ENCODE results near the gene ESPN.

GRCh38 chr1:6464915-6465314 lies 40.3 kb downstream of the ESPN start:
- no peak for TF ChIP-seq YY1 (IDR thresholded peaks at IDR 0.05; ENCODE audit: low read depth, low read length)
- TF ChIP-seq RAD21 (IDR thresholded peaks at IDR 0.05 in 1 of 2, conservative IDR thresholded peaks at IDR 0.05 in 1 of 2; ENCODE audit: low read depth in 2 of 2, low read length in 2 of 2), result no peak
- no peak for TF ChIP-seq CTCF (IDR thresholded peaks at IDR 0.05; ENCODE audit: control extremely low read depth in 1 of 3, insufficient read depth in 1 of 3, low read depth in 1 of 3, low read length in 3 of 3)
- TF ChIP-seq SIN3A (conservative IDR thresholded peaks at IDR 0.05 in 1 of 2, IDR thresholded peaks at IDR 0.05 in 1 of 2; ENCODE audit: low read depth in 1 of 2, low read length in 2 of 2), result no peak
- no peak for TF ChIP-seq EZH2 (IDR thresholded peaks at IDR 0.05; ENCODE audit: low read depth, low read length, severe bottlenecking)
- no peak for TF ChIP-seq TBP (IDR thresholded peaks at IDR 0.05; ENCODE audit: low read depth, low read length)
- no peak for TF ChIP-seq EP300 (IDR thresholded peaks at IDR 0.05; ENCODE audit: borderline replicate concordance in 1 of 2, low read depth in 2 of 2, low read length in 2 of 2)
- TF ChIP-seq SP1 (IDR thresholded peaks at IDR 0.05; ENCODE audit: low read depth, low read length), result no peak

All from H1 (cell line).